H1 (cell line): ENCODE results near the gene RASGEF1B. TPM values are rescaled to one million over a fixed set of nuclear protein-coding genes. Genes with fewer than 3 reads are reported as not detected.

Source experiments
- CTCF ChIA-PET: fragments of 300-600 bp; sonication (Branson Sonifier 250); formaldehyde crosslinking; loops from one replicate; lab custom pipeline; 2021; ENCODE audit not compliant: partially characterized antibody; lab: Charles Lee
- POLR2A ChIA-PET: fragments of 300-600 bp; sonication (Branson Sonifier 250); formaldehyde crosslinking; loops from one replicate; lab custom pipeline; 2021; ENCODE audit warnings: inconsistent platforms; ENCODE audit not compliant: partially characterized antibody; lab: Charles Lee
- DNase-seq, 2 experiments: peaks; one replicate each; pipeline versions ENCODE4 v3.0.0 to v3.0.0-alpha.2; 2010 to 2022; ENCODE audit warnings: low spot score in 2 of 2, low read depth in 1 of 2, mixed read lengths in 1 of 2
- FAIRE-seq: peaks from 2 replicates; lab custom pipeline; 2011; peaks lifted over from hg19 to GRCh38; lab: Jason Lieb, UNC
- H2AFZ ChIP-seq: 2 replicates; pipeline ENCODE4 v1.8.1; 2012; ENCODE audit warnings: low read length, inconsistent platforms
- H2AK5ac ChIP-seq: 2 replicates; pipeline ENCODE4 v1.6.1; 2013; ENCODE audit warnings: low read depth, low read length
- H2BK120ac ChIP-seq: replicated peaks from 2 replicates; pipeline ENCODE3; 2013; ENCODE audit warnings: low read depth, low read length, inconsistent platforms
- H2BK12ac ChIP-seq: 2 replicates; pipeline ENCODE4 v1.6.1; 2013; ENCODE audit warnings: low read depth, low read length
- H2BK15ac ChIP-seq: 2 replicates; pipeline ENCODE4 v1.6.1; 2013; ENCODE audit warnings: low read length
- H2BK20ac ChIP-seq: 2 replicates; pipeline ENCODE4 v1.6.1; 2013; ENCODE audit warnings: low read length
- H2BK5ac ChIP-seq: 2 replicates; pipeline ENCODE4 v1.6.1; 2013; ENCODE audit warnings: low read depth, low read length
- H3K14ac ChIP-seq: 2 replicates; pipeline ENCODE4 v1.6.1; 2013; ENCODE audit warnings: inconsistent platforms; ENCODE audit not compliant: insufficient read length
- H3K18ac ChIP-seq: 2 replicates; pipeline ENCODE4 v1.6.1; 2013; ENCODE audit warnings: low read length; ENCODE audit errors: extremely low read depth
- H3K23ac ChIP-seq: 2 replicates; pipeline ENCODE4 v1.6.1; 2013; ENCODE audit warnings: inconsistent platforms; ENCODE audit not compliant: insufficient read length
- H3K23me2 ChIP-seq: 2 replicates; pipeline ENCODE4 v1.6.1; 2013; ENCODE audit warnings: low read depth, low read length
- H3K27ac ChIP-seq: 2 replicates; pipeline ENCODE4 v1.6.1; 2011; ENCODE audit warnings: low read depth, low read length, inconsistent platforms
- H3K27me3 ChIP-seq, 4 experiments: replicated peaks in 1 of 4; 1 replicate in 1 of 4; 2 replicates in 3 of 4; pipeline versions ENCODE4 v1.6.1 to v1.8.1; 2011 to 2013; ENCODE audit warnings: low read length in 3 of 4, mild to moderate bottlenecking in 3 of 4, inconsistent platforms in 2 of 4, mixed read lengths in 2 of 4, moderate library complexity in 1 of 4; ENCODE audit not compliant: control insufficient read depth in 3 of 4, insufficient read depth in 3 of 4; ENCODE audit errors: extremely low read depth in 1 of 4
- H3K36me3 ChIP-seq, 4 experiments: 2 replicates each; pipeline versions ENCODE4 v1.6.1 to v1.8.1; 2011 to 2013; ENCODE audit warnings: mild to moderate bottlenecking in 4 of 4, low read length in 3 of 4, moderate library complexity in 2 of 4, control low read depth in 1 of 4, inconsistent platforms in 1 of 4; ENCODE audit not compliant: insufficient read depth in 4 of 4, control insufficient read depth in 2 of 4
- H3K4ac ChIP-seq: replicated peaks from 2 replicates; pipeline ENCODE3; 2013; ENCODE audit warnings: low read length, low read depth, mixed read lengths, inconsistent platforms; ENCODE audit not compliant: insufficient read length
- H3K4me1 ChIP-seq, 4 experiments: replicated peaks in 1 of 4; 1 replicate in 1 of 4; 2 replicates in 3 of 4; pipeline versions ENCODE4 v1.6.1 to v1.8.1; 2011 to 2013; ENCODE audit warnings: low read length in 3 of 4, inconsistent platforms in 2 of 4, mixed read lengths in 1 of 4; ENCODE audit not compliant: insufficient read depth in 4 of 4, control insufficient read depth in 3 of 4
- H3K4me2 ChIP-seq, 2 experiments: 2 replicates each; pipeline versions ENCODE4 v1.6.1 to v1.8.1; 2011 to 2013; ENCODE audit warnings: low read depth in 2 of 2, low read length in 2 of 2, control low read depth in 1 of 2, inconsistent platforms in 1 of 2, mild to moderate bottlenecking in 1 of 2; ENCODE audit not compliant: insufficient read depth in 1 of 2
- H3K4me3 ChIP-seq, 4 experiments: fragments of 200-600, 300-600 bp in 1 of 4; sonication (generic), shearing (Covaris generic), sonication (Bioruptor Twin) in 1 of 4; 2 replicates each; pipeline versions ENCODE4 v1.5.1 to v1.8.1; 2011 to 2016; ENCODE audit warnings: low read length in 4 of 4, low read depth in 3 of 4, control low read depth in 2 of 4, inconsistent platforms in 2 of 4, mild to moderate bottlenecking in 2 of 4, mixed read lengths in 1 of 4, moderate library complexity in 1 of 4; ENCODE audit not compliant: insufficient read depth in 2 of 4; ENCODE audit errors: extremely low read depth in 1 of 4
- H3K56ac ChIP-seq: replicated peaks from 2 replicates; pipeline ENCODE3; 2013; ENCODE audit warnings: low read depth, mild to moderate bottlenecking, mixed read lengths, low read length, inconsistent platforms; ENCODE audit not compliant: insufficient read length
- H3K79me1 ChIP-seq: 2 replicates; pipeline ENCODE4 v1.6.1; 2013; ENCODE audit warnings: low read depth, low read length, control low read depth
- H3K79me2 ChIP-seq, 2 experiments: 2 replicates each; pipeline versions ENCODE4 v1.6.1 to v1.8.1; 2012 to 2013; ENCODE audit warnings: low read length in 2 of 2, mild to moderate bottlenecking in 2 of 2, inconsistent platforms in 1 of 2; ENCODE audit not compliant: insufficient read depth in 2 of 2, control insufficient read depth in 1 of 2
- H3K9ac ChIP-seq, 4 experiments: replicated peaks in 1 of 4; 1 replicate in 1 of 4; 2 replicates in 3 of 4; pipeline versions ENCODE4 v1.6.1 to v1.8.1; 2011 to 2013; ENCODE audit warnings: low read depth in 3 of 4, low read length in 3 of 4, control low read depth in 2 of 4, mild to moderate bottlenecking in 2 of 4, moderate library complexity in 2 of 4, inconsistent platforms in 1 of 4; ENCODE audit errors: extremely low read depth in 1 of 4
- H3K9me3 ChIP-seq, 2 experiments: 2 replicates each; pipeline versions ENCODE4 v1.6.1 to v1.8.1; 2012 to 2013; ENCODE audit warnings: mild to moderate bottlenecking in 2 of 2, moderate library complexity in 2 of 2, control low read depth in 1 of 2, inconsistent platforms in 1 of 2, low read depth in 1 of 2, low read length in 1 of 2, mixed read lengths in 1 of 2; ENCODE audit not compliant: insufficient read depth in 2 of 2
- H4K20me1 ChIP-seq, 2 experiments: replicated peaks in 1 of 2; 2 replicates each; pipeline versions ENCODE3 to v1.8.1; 2011 to 2013; ENCODE audit warnings: inconsistent platforms in 2 of 2, low read length in 2 of 2, mild to moderate bottlenecking in 1 of 2; ENCODE audit not compliant: insufficient read depth in 2 of 2, control insufficient read depth in 1 of 2
- H4K5ac ChIP-seq: 2 replicates; pipeline ENCODE4 v1.6.1; 2013; ENCODE audit warnings: low read length, low read depth, mixed read lengths, inconsistent platforms; ENCODE audit not compliant: insufficient read length
- H4K8ac ChIP-seq: 2 replicates; pipeline ENCODE4 v1.8.0; 2013; ENCODE audit warnings: mild to moderate bottlenecking, moderate library complexity, low read length, inconsistent platforms; ENCODE audit not compliant: insufficient read depth; ENCODE audit errors: extremely low read depth
- H4K91ac ChIP-seq: replicated peaks from 2 replicates; pipeline ENCODE3; 2013; ENCODE audit warnings: low read length, mixed read lengths, inconsistent platforms; ENCODE audit not compliant: insufficient read length
- ASH2L ChIP-seq: fragments of 200-600, 300-600 bp; sonication (generic); IDR thresholded peaks from one replicate; pipeline ENCODE4 v1.7.1; 2017; ENCODE audit warnings: low read length
- EGR1 ChIP-seq: IDR thresholded peaks from 2 replicates; pipeline ENCODE4 v1.6.1; 2011; ENCODE audit warnings: low read depth, low read length, borderline replicate concordance
- FOSL1 ChIP-seq: IDR thresholded peaks from 2 replicates; pipeline ENCODE4 v1.6.1; 2011; ENCODE audit warnings: mild to moderate bottlenecking, low read depth, low read length, moderate library complexity; ENCODE audit not compliant: insufficient read depth
- KDM5A ChIP-seq: fragments of 200-600 bp; IDR thresholded peaks from 2 replicates; pipeline ENCODE4 v1.7.1; 2012; ENCODE audit warnings: mild to moderate bottlenecking, low read length, inconsistent platforms, mixed read lengths
- RNF2 ChIP-seq: fragments of 200-900, 300-1000 bp; sonication (generic); IDR thresholded peaks from 2 replicates; pipeline ENCODE4 v1.7.1; 2016; ENCODE audit warnings: borderline replicate concordance, low read depth, mild to moderate bottlenecking, antibody characterized with exemption, low read length; ENCODE audit not compliant: poor library complexity, severe bottlenecking; ENCODE audit errors: missing control alignments
- SP4 ChIP-seq: IDR thresholded peaks from 2 replicates; pipeline ENCODE4 v1.6.1; 2012; ENCODE audit warnings: low read length, inconsistent platforms
- TAF1 ChIP-seq: IDR thresholded peaks from 2 replicates; pipeline ENCODE4 v1.6.1; 2011; ENCODE audit warnings: mild to moderate bottlenecking, low read depth, low read length
- TEAD4 ChIP-seq: IDR thresholded peaks from 2 replicates; pipeline ENCODE4 v1.6.1; 2012; ENCODE audit warnings: low read depth, low read length, inconsistent platforms, mixed read lengths
- WGBS, 2 experiments: shearing (Covaris generic) in 1 of 2; methylation state at CpG; one replicate each; pipeline versions ENCODE4 v1.1.6 to v1.1.7; 2013 to 2015; ENCODE audit warnings: low lambda C conversion rate in 2 of 2, mixed read lengths in 2 of 2, inconsistent platforms in 1 of 2, low coverage in 1 of 2, missing lambda C conversion rate in 1 of 2; ENCODE audit not compliant: insufficient replicate concordance in 2 of 2, insufficient coverage in 1 of 2, insufficient read length in 1 of 2; ENCODE audit errors: extremely low coverage in 1 of 2, missing lambda C conversion rate in 1 of 2; 5-methylcytosine and 5-hydroxymethylcytosine counted together
- polyA plus RNA-seq, 7 experiments: library from polyadenylated mRNA; depleted of rRNA in 3 of 7; stranded (reverse) in 5 of 7; unstranded in 2 of 7; fragments of >200 nt in 5 of 7; fragments of 200-250 nt in 2 of 7; gene quantifications; 1 replicate in 5 of 7; 2 replicates in 1 of 7; 4 replicates in 1 of 7; pipeline versions ENCODE4 v1.2.1 to v1.2.3, GENCODE V29; 2011 to 2013; ENCODE audit warnings: missing spikeins in 2 of 7, mixed read lengths in 2 of 7
- total RNA-seq: library from RNA; stranded (reverse); fragmentation: NEBNext Ultra II Directional; extraction: Animal tissue kit (Norgen Biotek cat#: 25700); gene quantifications from 2 replicates; pipeline ENCODE4 v1.2.1, GENCODE V29; 2021

Gene RASGEF1B
- total and polyA plus RNA-seq, 2 of the 8 experiments (the other 6 are each of a cell fraction or from before 2014, with no cell fraction given), result 1.6 to 4.7 TPM

GRCh38 chr4:81449015-81449414 lies 22.7 kb downstream of the RASGEF1B start:
- Histone ChIP-seq H2AK5ac (no peak overlapping the region), H3K4me1 (peaks cover 0 to 3% (median 0%) of the 10 kb centered on the region in 4 experiments; a peak in 1 of 7 replicates), H4K5ac (no peak overlapping the region), H3K79me2 (no peaks in the 10 kb centered on the region), H3K4me2 (no peak overlapping the region), H2AFZ (no peak overlapping the region), H2BK120ac (no peak overlapping the region), H2BK20ac (no peak overlapping the region), H3K23me2 (no peaks in the 10 kb centered on the region), H3K9me3 (no peaks in the 10 kb centered on the region), H3K4me3 (no peak overlapping the region), H3K23ac (no peak overlapping the region), H4K91ac (no peak overlapping the region), H2BK15ac (no peak overlapping the region), H3K4ac (no peak overlapping the region), H3K27ac (no peak overlapping the region), H3K14ac (no peak overlapping the region), H3K9ac (no peak overlapping the region), H3K36me3 (peaks cover 0 to under 1% (median 0%) of the 10 kb centered on the region in 4 experiments; a peak in 2 of 8 replicates), H2BK12ac (no peak overlapping the region), H3K27me3 (no peaks in the 10 kb centered on the region), H4K8ac (no peak overlapping the region), H4K20me1 (no peaks in the 10 kb centered on the region), H3K79me1 (no peaks in the 10 kb centered on the region), H3K18ac (no peak overlapping the region), H2BK5ac (no peak overlapping the region), H3K56ac (no peak overlapping the region)
- no peak for FAIRE-seq
- DNase-seq, result no peak
- CTCF ChIA-PET, result no interaction called here
- WGBS, 2 experiments, result 91% methylated on average over 6 of the region's 6 CpGs; no CpG with 5 or more reads in 1 of the 2 experiments
- POLR2A ChIA-PET, result no interaction called here
- no peak for TF ChIP-seq SP4
- TF ChIP-seq TEAD4, result no peak
- TF ChIP-seq EGR1, result no peak
- no peak for TF ChIP-seq RNF2
- no peak for TF ChIP-seq ASH2L
- no peak for TF ChIP-seq KDM5A
- TF ChIP-seq FOSL1, result no peak
- TF ChIP-seq TAF1, result no peak
